Measurements from ENCODE around the gene SYTL2.

DNA sequence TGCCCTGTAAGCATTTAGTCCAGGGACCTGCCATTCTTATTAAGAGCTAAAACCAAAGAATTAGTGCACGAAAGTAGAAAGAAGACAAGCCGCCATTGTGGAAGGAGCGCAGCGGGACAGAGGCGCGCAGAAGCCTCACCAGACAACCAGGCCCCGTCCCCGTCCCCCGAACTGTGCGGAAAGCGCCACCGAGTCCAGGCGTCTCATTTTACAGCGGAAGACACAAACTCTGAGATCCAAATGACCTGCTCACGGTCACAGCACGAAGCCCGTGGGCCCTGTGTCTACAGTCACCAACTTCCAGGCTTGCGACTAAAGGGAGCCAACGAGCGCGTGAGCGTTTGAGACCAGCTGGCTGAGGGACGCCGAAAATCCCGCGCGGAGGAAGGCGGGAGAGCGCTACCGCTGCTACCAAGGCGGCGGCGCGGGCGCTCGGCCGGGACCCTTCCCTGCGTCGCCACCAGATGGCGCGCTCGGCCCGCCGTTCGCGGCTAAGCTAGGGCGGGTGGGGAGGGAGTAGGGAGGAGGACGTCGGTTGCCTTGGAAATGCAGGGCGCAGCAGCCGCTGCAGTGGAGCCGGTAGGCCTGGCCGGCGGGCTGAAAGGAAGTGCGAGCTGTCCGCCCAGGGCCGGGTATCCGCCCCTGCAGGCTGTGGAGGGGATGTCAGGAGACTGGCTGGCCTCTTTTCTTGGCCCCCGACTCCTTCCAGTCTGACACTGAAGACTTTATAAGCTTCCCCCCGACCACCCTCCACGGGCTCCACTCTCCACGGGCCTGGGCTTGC lies 43.8 kb upstream of the SYTL2 start:
- TF ChIP-seq EP300 (IDR thresholded peaks at IDR 0.05; ENCODE audit: low read depth) = no peak
- TF ChIP-seq, protein P1, sequence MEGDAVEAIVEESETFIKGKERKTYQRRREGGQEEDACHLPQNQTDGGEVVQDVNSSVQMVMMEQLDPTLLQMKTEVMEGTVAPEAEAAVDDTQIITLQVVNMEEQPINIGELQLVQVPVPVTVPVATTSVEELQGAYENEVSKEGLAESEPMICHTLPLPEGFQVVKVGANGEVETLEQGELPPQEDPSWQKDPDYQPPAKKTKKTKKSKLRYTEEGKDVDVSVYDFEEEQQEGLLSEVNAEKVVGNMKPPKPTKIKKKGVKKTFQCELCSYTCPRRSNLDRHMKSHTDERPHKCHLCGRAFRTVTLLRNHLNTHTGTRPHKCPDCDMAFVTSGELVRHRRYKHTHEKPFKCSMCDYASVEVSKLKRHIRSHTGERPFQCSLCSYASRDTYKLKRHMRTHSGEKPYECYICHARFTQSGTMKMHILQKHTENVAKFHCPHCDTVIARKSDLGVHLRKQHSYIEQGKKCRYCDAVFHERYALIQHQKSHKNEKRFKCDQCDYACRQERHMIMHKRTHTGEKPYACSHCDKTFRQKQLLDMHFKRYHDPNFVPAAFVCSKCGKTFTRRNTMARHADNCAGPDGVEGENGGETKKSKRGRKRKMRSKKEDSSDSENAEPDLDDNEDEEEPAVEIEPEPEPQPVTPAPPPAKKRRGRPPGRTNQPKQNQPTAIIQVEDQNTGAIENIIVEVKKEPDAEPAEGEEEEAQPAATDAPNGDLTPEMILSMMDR (IDR thresholded peaks at IDR 0.05) = peak; percentile 72 to 98 (median 94)
